Trophoblast cell (in vitro differentiated cells and primary cell): Measurements from ENCODE around the gene CSDE1.
"Not testable (repeated sequence)": the region's sequence is repeated elsewhere in the genome, so short reads cannot be mapped to it uniquely, and the experiment has no call there.

Experiments used
- DNase-seq, 2 donors: peaks; one replicate each; pipeline ENCODE4 v3.0.0-alpha.2; 2016
- H2AFZ ChIP-seq: 2 replicates; pipeline ENCODE4 v1.6.1; 2013; ENCODE audit warnings: low read length, moderate library complexity, mild to moderate bottlenecking; ENCODE audit not compliant: insufficient read depth, poor library complexity
- H2AK5ac ChIP-seq: 2 replicates; pipeline ENCODE4 v1.6.1; 2013; ENCODE audit warnings: mild to moderate bottlenecking, low read length
- H2BK120ac ChIP-seq: 2 replicates; pipeline ENCODE4 v1.6.1; 2013; ENCODE audit warnings: low read length, mild to moderate bottlenecking, moderate library complexity; ENCODE audit not compliant: insufficient read depth, poor library complexity
- H2BK12ac ChIP-seq: 2 replicates; pipeline ENCODE4 v1.6.1; 2013; ENCODE audit warnings: mild to moderate bottlenecking, low read length, moderate library complexity
- H2BK5ac ChIP-seq: 2 replicates; pipeline ENCODE4 v1.6.1; 2013; ENCODE audit warnings: low read length, low read depth, moderate library complexity, mild to moderate bottlenecking; ENCODE audit not compliant: poor library complexity
- H3K14ac ChIP-seq: 2 replicates; pipeline ENCODE4 v1.6.1; 2013; ENCODE audit warnings: mild to moderate bottlenecking, low read length
- H3K18ac ChIP-seq: 2 replicates; pipeline ENCODE4 v1.6.1; 2013; ENCODE audit warnings: mild to moderate bottlenecking, low read length
- H3K23ac ChIP-seq: 2 replicates; pipeline ENCODE4 v1.6.1; 2013; ENCODE audit warnings: low read length
- H3K27ac ChIP-seq: 2 replicates; pipeline ENCODE4 v1.5.1; 2013; ENCODE audit warnings: low read depth, mild to moderate bottlenecking, inconsistent platforms, low read length, moderate library complexity
- H3K27me3 ChIP-seq: 2 replicates; pipeline ENCODE4 v1.6.1; 2013; ENCODE audit warnings: inconsistent platforms, mild to moderate bottlenecking, low read length, moderate library complexity; ENCODE audit not compliant: insufficient read depth
- H3K36me3 ChIP-seq, 2 experiments: 1 replicate in 1 of 2; 2 replicates in 1 of 2; pipeline ENCODE4 v1.6.1; 2013; ENCODE audit warnings: low read length in 2 of 2, mild to moderate bottlenecking in 2 of 2, moderate library complexity in 1 of 2; ENCODE audit not compliant: insufficient read depth in 2 of 2, control insufficient read depth in 1 of 2
- H3K4ac ChIP-seq: 2 replicates; pipeline ENCODE4 v1.6.1; 2013; ENCODE audit warnings: low read depth, mild to moderate bottlenecking, low read length, moderate library complexity
- H3K4me1 ChIP-seq, 2 experiments: 1 replicate in 1 of 2; 2 replicates in 1 of 2; pipeline ENCODE4 v1.6.1; 2013; ENCODE audit warnings: low read length in 2 of 2, mild to moderate bottlenecking in 2 of 2, moderate library complexity in 1 of 2; ENCODE audit not compliant: insufficient read depth in 2 of 2, control insufficient read depth in 1 of 2
- H3K4me2 ChIP-seq: 2 replicates; pipeline ENCODE4 v1.6.1; 2013; ENCODE audit warnings: inconsistent platforms, mild to moderate bottlenecking, low read length, moderate library complexity
- H3K4me3 ChIP-seq: 2 replicates; pipeline ENCODE4 v1.5.1; 2013; ENCODE audit warnings: mild to moderate bottlenecking, low read depth, low read length, inconsistent platforms
- H3K79me1 ChIP-seq: one replicate; pipeline ENCODE4 v1.6.1; 2013; ENCODE audit warnings: low read length
- H3K79me2 ChIP-seq: 2 replicates; pipeline ENCODE4 v1.6.1; 2013; ENCODE audit warnings: low read length, mild to moderate bottlenecking; ENCODE audit not compliant: control insufficient read depth, insufficient read depth, poor library complexity
- H3K9ac ChIP-seq: 2 replicates; pipeline ENCODE4 v1.6.1; 2013; ENCODE audit warnings: mild to moderate bottlenecking, low read length
- H3K9me3 ChIP-seq: 2 replicates; pipeline ENCODE4 v1.6.1; 2013; ENCODE audit warnings: low read depth, mild to moderate bottlenecking, control low read depth, inconsistent platforms, low read length; ENCODE audit not compliant: insufficient read depth
- H4K12ac ChIP-seq: 2 replicates; pipeline ENCODE4 v1.6.1; 2013; ENCODE audit warnings: low read depth, mild to moderate bottlenecking, low read length, moderate library complexity
- H4K8ac ChIP-seq: 2 replicates; pipeline ENCODE4 v1.6.1; 2013; ENCODE audit warnings: low read depth, mild to moderate bottlenecking, low read length, moderate library complexity
- H4K91ac ChIP-seq: one replicate; pipeline ENCODE4 v1.6.1; 2013; ENCODE audit warnings: low read depth, mild to moderate bottlenecking, low read length, moderate library complexity
- WGBS: extraction: QIAGEN DNeasy Blood & Tissue Kit; methylation state at CpG from one replicate; pipeline ENCODE4 v1.1.7; 2013; ENCODE audit warnings: missing lambda C conversion rate; ENCODE audit not compliant: insufficient read length, insufficient coverage; ENCODE audit errors: extremely low coverage; 5-methylcytosine and 5-hydroxymethylcytosine counted together

Gene CSDE1

DNA sequence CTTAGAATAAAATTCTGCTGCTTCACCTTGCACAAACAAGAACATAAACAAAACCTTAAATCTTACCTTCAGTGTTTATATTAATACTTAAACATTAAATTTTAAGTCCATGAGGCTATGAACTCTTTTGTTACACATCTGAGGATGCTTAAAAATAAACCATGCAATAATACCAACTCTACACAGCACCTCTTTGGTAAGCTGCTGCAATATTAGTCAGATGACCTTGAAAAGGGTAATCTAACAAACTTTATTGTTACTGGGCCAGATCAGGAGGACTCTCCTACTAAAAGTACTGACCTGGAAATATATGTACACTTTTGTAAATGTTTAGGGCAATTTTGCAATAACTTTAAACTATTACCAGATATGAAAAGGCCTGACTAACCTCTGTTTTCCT lies 21.9 kb upstream of the CSDE1 start:
- Histone ChIP-seq H3K27ac (no peak overlapping the region), H3K79me1 (peaks cover 6% of the 10 kb centered on the region), H3K79me2 (peaks cover 2% of the 10 kb centered on the region), H3K9ac (peak overlapping the region; percentile 79), H3K4me3 (peak overlapping the region; percentile 97), H3K4ac (no peak overlapping the region), H3K4me2 (peak overlapping the region; percentile 74), H2BK12ac (no peak overlapping the region), H4K8ac (no peak overlapping the region), H3K4me1 (no peaks in the 10 kb centered on the region), H3K36me3 (peaks cover 7 to 10% of the 10 kb centered on the region in 2 experiments), H3K18ac (no peak overlapping the region), H2AFZ (no peak overlapping the region), H3K14ac (no peak overlapping the region), H2BK5ac (no peak overlapping the region), H2BK120ac (no peak overlapping the region), H3K27me3 (no peaks in the 10 kb centered on the region), H4K91ac (no peak overlapping the region), H3K23ac (no peak overlapping the region), H3K9me3 (no peaks in the 10 kb centered on the region), H4K12ac (no peak overlapping the region), H2AK5ac (no peak overlapping the region)
- no peak for DNase-seq

DNA sequence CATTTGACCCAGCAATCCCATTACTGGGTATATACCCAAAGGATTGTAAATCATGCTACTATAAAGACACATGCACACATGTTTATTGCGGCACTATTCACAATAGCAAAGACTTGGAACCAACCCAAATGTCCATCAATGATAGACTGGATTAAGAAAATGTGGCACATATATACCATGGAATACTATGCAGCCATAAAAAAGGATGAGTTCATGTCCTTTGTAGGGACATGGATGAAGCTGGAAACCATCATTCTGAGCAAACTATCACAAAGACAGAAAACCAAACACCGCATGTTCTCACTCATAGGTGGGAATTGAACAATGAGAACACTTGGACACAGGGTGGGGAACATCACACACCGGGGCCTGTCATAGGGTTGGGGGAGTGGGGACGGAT lies 18.9 kb upstream of the CSDE1 start:
- H3K4me2 ChIP-seq, H3K14ac ChIP-seq, H3K79me2 ChIP-seq, H2BK12ac ChIP-seq, H4K91ac ChIP-seq, H3K4me3 ChIP-seq, H3K9me3 ChIP-seq, H2AK5ac ChIP-seq, H4K12ac ChIP-seq, H2AFZ ChIP-seq, H4K8ac ChIP-seq, H3K9ac ChIP-seq, H2BK120ac ChIP-seq, H3K4ac ChIP-seq, H3K4me1 ChIP-seq, H3K27me3 ChIP-seq, H3K23ac ChIP-seq, DNase-seq, H3K18ac ChIP-seq, H3K27ac ChIP-seq, H3K79me1 ChIP-seq, H2BK5ac ChIP-seq: not testable (repeated sequence)
- H3K36me3 ChIP-seq = peaks cover 7 to 13% of the 10 kb centered on the region in 2 experiments
- no CpG with 5 or more reads among the region's 4 CpGs for WGBS

DNA sequence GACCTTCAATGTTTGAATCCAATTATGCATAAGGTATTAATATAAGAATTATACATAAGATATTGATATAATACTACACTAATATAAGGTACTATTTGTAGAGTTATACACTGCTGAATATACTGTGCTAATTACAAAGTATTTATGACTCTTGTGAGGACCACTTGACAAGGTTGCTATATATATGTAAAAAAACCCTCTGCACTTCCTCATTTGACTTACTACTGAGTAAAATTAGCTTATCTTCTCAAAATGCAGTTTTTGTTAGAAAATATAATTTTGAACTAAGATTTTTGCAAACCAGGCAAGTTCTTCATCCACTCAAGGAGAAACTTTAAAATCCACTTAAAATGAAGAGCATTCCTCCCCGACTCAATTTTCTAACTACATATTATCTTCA lies 14.2 kb upstream of the CSDE1 start:
- no peak for DNase-seq
- Histone ChIP-seq H3K79me1 (no peaks in the 10 kb centered on the region), H3K9ac (no peak overlapping the region), H2BK120ac (no peak overlapping the region), H3K14ac (no peak overlapping the region), H3K9me3 (no peaks in the 10 kb centered on the region), H3K4me1 (no peaks in the 10 kb centered on the region), H2BK5ac (no peak overlapping the region), H2AK5ac (no peak overlapping the region), H3K4me3 (no peak overlapping the region), H3K23ac (no peak overlapping the region), H3K4ac (no peak overlapping the region), H3K79me2 (no peaks in the 10 kb centered on the region), H2BK12ac (no peak overlapping the region), H3K27ac (no peak overlapping the region), H2AFZ (no peak overlapping the region), H4K91ac (no peak overlapping the region), H4K12ac (no peak overlapping the region), H3K4me2 (no peak overlapping the region), H3K36me3 (peaks cover 3 to 10% of the 10 kb centered on the region in 2 experiments), H3K18ac (no peak overlapping the region), H4K8ac (no peak overlapping the region), H3K27me3 (no peaks in the 10 kb centered on the region)
- WGBS = no CpG with 5 or more reads among the region's 1 CpG

DNA sequence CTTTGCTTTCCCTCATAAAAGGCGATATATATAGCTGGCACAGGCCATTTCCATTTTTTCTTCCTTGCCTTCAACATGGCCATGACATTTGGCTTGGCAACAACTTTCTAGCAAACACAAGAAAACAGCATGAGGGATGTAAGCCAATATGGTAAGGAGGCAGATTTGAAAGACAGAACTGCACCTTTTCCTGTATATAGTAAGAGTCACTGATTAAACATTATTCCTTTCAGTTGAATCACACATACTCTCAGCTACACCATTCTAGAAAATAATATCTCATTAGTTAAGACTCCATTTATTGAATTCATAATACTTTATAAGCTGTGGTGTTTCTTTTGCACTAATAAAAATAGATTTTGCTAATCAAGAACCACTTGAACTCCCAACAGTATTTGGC lies 13.2 kb upstream of the CSDE1 start:
- Histone ChIP-seq H2BK5ac (no peak overlapping the region), H4K8ac (no peak overlapping the region), H2AK5ac (no peak overlapping the region), H3K14ac (no peak overlapping the region), H3K23ac (no peak overlapping the region), H2AFZ (no peak overlapping the region), H3K27ac (no peak overlapping the region), H3K36me3 (peaks cover 3 to 8% of the 10 kb centered on the region in 2 experiments), H2BK120ac (no peak overlapping the region), H3K18ac (no peak overlapping the region), H3K4me3 (no peak overlapping the region), H3K4me1 (no peaks in the 10 kb centered on the region), H3K4ac (no peak overlapping the region), H4K12ac (no peak overlapping the region), H3K9me3 (no peaks in the 10 kb centered on the region), H3K4me2 (no peak overlapping the region), H3K79me1 (no peaks in the 10 kb centered on the region), H4K91ac (no peak overlapping the region), H3K9ac (no peak overlapping the region), H2BK12ac (no peak overlapping the region), H3K79me2 (no peaks in the 10 kb centered on the region), H3K27me3 (no peaks in the 10 kb centered on the region)
- DNase-seq = no peak
- WGBS = no CpG with 5 or more reads among the region's 1 CpG
